K562 (cell line): ENCODE data around the gene RABGAP1L. TPM values are rescaled to one million over a fixed set of nuclear protein-coding genes. Genes with fewer than 3 reads are reported as not detected.

Experiments used
- BRCA1 ChIP-seq, 2 experiments: fragments of 450-650 bp in 1 of 2; sonication (generic) in 1 of 2; formaldehyde crosslinking in 1 of 2; IDR thresholded peaks; 2 replicates each; pipeline versions ENCODE4 v1.5.0 to v1.6.1; 2017 to 2020; ENCODE audit warnings: mild to moderate bottlenecking in 1 of 2, missing genetic modification reagents in 1 of 2
- CHD2 ChIP-seq: IDR thresholded peaks from 2 replicates; pipeline ENCODE4 v1.6.1; 2011; ENCODE audit warnings: low read depth, low read length
- CREB3 ChIP-seq: fragments of 450-650 bp; conservative IDR thresholded peaks from 2 replicates; pipeline ENCODE4 v1.6.1; 2016; ENCODE audit warnings: missing genetic modification characterization, low read depth, mild to moderate bottlenecking, missing compliant biosample characterization, moderate library complexity
- CREM ChIP-seq: IDR thresholded peaks from 2 replicates; pipeline ENCODE4 v1.6.1; 2014; ENCODE audit warnings: antibody characterized with exemption, low read depth
- DLX4 ChIP-seq: fragments of 250-450 bp; sonication (Bioruptor Pico); IDR thresholded peaks from 2 replicates; pipeline ENCODE4 v1.6.1; 2021; ENCODE audit warnings: mild to moderate bottlenecking
- HNRNPH1 ChIP-seq: fragments of 200-400 bp; formaldehyde crosslinking; optimal IDR thresholded peaks from 2 replicates; pipeline ENCODE3; 2017; ENCODE audit warnings: low read depth, mild to moderate bottlenecking, low read length, moderate library complexity
- HNRNPK ChIP-seq: fragments of 200-400 bp; formaldehyde crosslinking; IDR thresholded peaks from one replicate; pipeline ENCODE4 v1.6.1; 2018; ENCODE audit warnings: mild to moderate bottlenecking, low read depth, low read length; ENCODE audit not compliant: poor library complexity, severe bottlenecking
- HOXB6 ChIP-seq: fragments of 250-450 bp; sonication (Bioruptor Pico); IDR thresholded peaks from 2 replicates; pipeline ENCODE4 v1.5.1; 2022; ENCODE audit warnings: mild to moderate bottlenecking, borderline replicate concordance
- MLLT1 ChIP-seq, 2 experiments: fragments of 450-650 bp; IDR thresholded peaks; 2 replicates each; pipeline ENCODE4 v1.6.1; 2016
- PREB ChIP-seq: sonication (generic); formaldehyde crosslinking; IDR thresholded peaks from 2 replicates; pipeline ENCODE4 v1.8.1; 2023; ENCODE audit warnings: mild to moderate bottlenecking, missing genetic modification reagents
- RUNX1 ChIP-seq: sonication (generic); IDR thresholded peaks from 2 replicates; pipeline ENCODE4 v1.6.1; 2016; ENCODE audit warnings: antibody characterized with exemption, low read depth
- TAF9B ChIP-seq: fragments of 450-650 bp; IDR thresholded peaks from 2 replicates; pipeline ENCODE4 v1.6.1; 2018; ENCODE audit warnings: mild to moderate bottlenecking; ENCODE audit not compliant: partially characterized antibody
- TCF15 ChIP-seq: fragments of 250-450 bp; sonication (Bioruptor Pico); IDR thresholded peaks from 2 replicates; pipeline ENCODE4 v1.8.0; 2022; ENCODE audit warnings: moderate library complexity, mild to moderate bottlenecking, inconsistent platforms
- THRA ChIP-seq: fragments of 450-650 bp; IDR thresholded peaks from 2 replicates; pipeline ENCODE4 v1.6.1; 2017; ENCODE audit warnings: mild to moderate bottlenecking, moderate library complexity
- THRAP3 ChIP-seq: fragments of 450-650 bp; IDR thresholded peaks from 2 replicates; pipeline ENCODE4 v1.6.1; 2016; ENCODE audit warnings: mild to moderate bottlenecking, inconsistent platforms, borderline replicate concordance
- TOE1 ChIP-seq, 2 experiments: fragments of 450-650 bp in 1 of 2; sonication (generic) in 1 of 2; formaldehyde crosslinking in 1 of 2; IDR thresholded peaks; 2 replicates each; pipeline versions ENCODE4 v1.7.1 to v1.8.0; 2016 to 2022; ENCODE audit warnings: borderline replicate concordance in 2 of 2, mild to moderate bottlenecking in 2 of 2, antibody characterized with exemption in 1 of 2, inconsistent platforms in 1 of 2, low read depth in 1 of 2, missing genetic modification reagents in 1 of 2, moderate library complexity in 1 of 2
- TRIM24 ChIP-seq, 2 experiments: fragments of 450-650 bp; IDR thresholded peaks; 2 replicates each; pipeline ENCODE4 v1.6.1; 2016
- ZBTB26 ChIP-seq: fragments of 450-650 bp; formaldehyde crosslinking; IDR thresholded peaks from 2 replicates; pipeline ENCODE4 v1.4.0; 2022; ENCODE audit warnings: missing genetic modification characterization
- ZC3H11A ChIP-seq: IDR thresholded peaks from 2 replicates; pipeline ENCODE4 v1.6.1; 2012; ENCODE audit warnings: low read depth, low read length, improper control_type of control experiment
- ZNF253 ChIP-seq: fragments of 250-450 bp; sonication (Bioruptor Pico); conservative IDR thresholded peaks from 2 replicates; pipeline ENCODE4 v1.6.1; 2021; ENCODE audit warnings: mild to moderate bottlenecking
- polyA plus RNA-seq, 8 experiments: library from polyadenylated mRNA; depleted of rRNA in 4 of 8; stranded (reverse) in 5 of 8; unstranded in 3 of 8; fragments of >200 nt; fragmentation: Nextera tagmentation in 2 of 8; fragmentation: Illumina TruSeq in 1 of 8; extraction: Ambion mirVana in 2 of 8; extraction: Trizol in 1 of 8; gene quantifications; 2 replicates each; pipeline versions ENCODE4 v1.2.1 to v1.2.3, GENCODE V29; 2011 to 2014; ENCODE audit warnings: inconsistent platforms in 1 of 8, missing spikeins in 1 of 8
- total RNA-seq, 7 experiments: library from RNA; depleted of rRNA in 6 of 7; stranded (reverse); fragments of >200 nt in 6 of 7; fragmentation: Illumina TruSeq in 2 of 7; extraction: Trizol in 2 of 7; gene quantifications; 2 replicates each; pipeline versions ENCODE4 v1.2.1 to v1.2.3, GENCODE V29; 2011 to 2021; ENCODE audit warnings: low replicate concordance in 1 of 7

Gene RABGAP1L
- total and polyA plus RNA-seq, 9 of the 15 experiments (the other 6 are each of a cell fraction or from before 2014, with no cell fraction given), result 16.5 to 44.9 (median 26.7) TPM

- peak; percentile 78; the same call in 1 of the 2 replicates for TF ChIP-seq TCF15 (CRISPR knock-in tag)
- TF ChIP-seq MLLT1 (IDR thresholded peaks at IDR 0.05), result no peak
- TF ChIP-seq ZNF253, result no peak
- TF ChIP-seq TOE1 (IDR thresholded peaks at IDR 0.05; ENCODE audit: borderline replicate concordance), result no peak; the same call in 1 of the 2 replicates
- no peak for TF ChIP-seq TOE1 (CRISPR knock-in tag; IDR thresholded peaks at IDR 0.05; ENCODE audit: borderline replicate concordance, low read depth)
- no peak for TF ChIP-seq HNRNPK
- peak; percentile 63 for TF ChIP-seq CREM
- no peak for TF ChIP-seq PREB (CRISPR knock-in tag)
- TF ChIP-seq HOXB6 (CRISPR knock-in tag), result no peak
- no peak for TF ChIP-seq ZBTB26 (CRISPR knock-in tag)
- TF ChIP-seq CREB3 (tag), result peak; percentile 60
- no peak for TF ChIP-seq ZC3H11A
- no peak for TF ChIP-seq RUNX1
- TF ChIP-seq THRAP3, result no peak; the same call in 1 of the 2 replicates
- TF ChIP-seq HNRNPH1, result no peak
- no peak for TF ChIP-seq CHD2
- no peak for TF ChIP-seq THRA
- no peak for TF ChIP-seq BRCA1 (IDR thresholded peaks at IDR 0.05)
- no peak for TF ChIP-seq BRCA1 (CRISPR knock-in tag; IDR thresholded peaks at IDR 0.05)
- no peak for TF ChIP-seq TAF9B
- TF ChIP-seq TRIM24 (IDR thresholded peaks at IDR 0.05), result peak; percentile 89 to 93
- no peak for TF ChIP-seq DLX4 (CRISPR knock-in tag)
Observed at GRCh38 chr1:174166530-174167264, 7.4 kb downstream of the RABGAP1L start (continued).
